Endodermal cell (in vitro differentiated cells): ENCODE data around the gene SNORC. TPM values are rescaled to one million over a fixed set of nuclear protein-coding genes. Genes with fewer than 3 reads are reported as not detected.
A peak's percentile ranks its signal among the peaks of the same experiment; 100 is the strongest.

ENCODE experiments used
- DNase-seq: peaks from one replicate; pipeline ENCODE4 v3.0.0-alpha.2; 2017
- H3K27ac ChIP-seq: 2 replicates; pipeline ENCODE4 v1.5.1; 2013; ENCODE audit warnings: mild to moderate bottlenecking, low read depth, low read length, moderate library complexity
- H3K27me3 ChIP-seq: 2 replicates; pipeline ENCODE4 v1.6.1; 2013; ENCODE audit warnings: mild to moderate bottlenecking, low read length, moderate library complexity; ENCODE audit not compliant: insufficient read depth, control insufficient read depth, poor library complexity, severe bottlenecking
- H3K36me3 ChIP-seq: 2 replicates; pipeline ENCODE4 v1.7.0; 2013; ENCODE audit warnings: mild to moderate bottlenecking, low read length, moderate library complexity; ENCODE audit not compliant: control insufficient read depth, insufficient read depth
- H3K4me1 ChIP-seq: one replicate; pipeline ENCODE4 v1.7.0; 2013; ENCODE audit warnings: low read length; ENCODE audit not compliant: control insufficient read depth, insufficient read depth
- H3K4me3 ChIP-seq: 2 replicates; pipeline ENCODE4 v1.5.1; 2013; ENCODE audit warnings: mild to moderate bottlenecking, low read length, moderate library complexity
- H3K9ac ChIP-seq: 2 replicates; pipeline ENCODE4 v1.6.1; 2013; ENCODE audit warnings: mild to moderate bottlenecking, low read length, moderate library complexity; ENCODE audit not compliant: poor library complexity, severe bottlenecking; ENCODE audit errors: extremely low read depth
- H3K9me3 ChIP-seq: 2 replicates; pipeline ENCODE4 v1.6.1; 2013; ENCODE audit warnings: mild to moderate bottlenecking, low read length, moderate library complexity; ENCODE audit not compliant: control insufficient read depth
- H3K27ac Mint-ChIP-seq: 2 replicates; pipeline ENCODE4 v1.8.0; 2020; ENCODE audit warnings: mixed read lengths
- H3K27me3 Mint-ChIP-seq: 2 replicates; pipeline ENCODE4 v1.8.0; 2021; ENCODE audit warnings: mild to moderate bottlenecking, mixed read lengths; ENCODE audit not compliant: insufficient read depth
- H3K36me3 Mint-ChIP-seq: 2 replicates; pipeline ENCODE4 v1.8.0; 2020; ENCODE audit warnings: low read depth, mixed read lengths
- H3K4me1 Mint-ChIP-seq: 2 replicates; pipeline ENCODE4 v1.8.0; 2020; ENCODE audit warnings: mixed read lengths
- H3K4me3 Mint-ChIP-seq: 2 replicates; pipeline ENCODE4 v1.8.0; 2020; ENCODE audit warnings: mild to moderate bottlenecking, moderate library complexity, mixed read lengths
- H3K9me3 Mint-ChIP-seq: 2 replicates; pipeline ENCODE4 v1.8.0; 2020; ENCODE audit warnings: mild to moderate bottlenecking, mixed read lengths
- CTCF ChIP-seq: fragments of 200-600 bp; sonication (generic); conservative IDR thresholded peaks from 2 replicates; pipeline ENCODE4 v1.5.0; 2021; ENCODE audit warnings: antibody characterized with exemption, mild to moderate bottlenecking
- WGBS, 2 experiments: methylation state at CpG; one replicate each; pipeline versions ENCODE4 v1.1.5 to v1.1.7; 2013; ENCODE audit warnings: missing lambda C conversion rate in 2 of 2, mixed read lengths in 1 of 2; ENCODE audit not compliant: insufficient coverage in 1 of 2, insufficient read length in 1 of 2; 5-methylcytosine and 5-hydroxymethylcytosine counted together
- total RNA-seq, 2 donors: library from RNA; stranded (reverse); fragmentation: NEBNext Ultra II Directional in 1 of 2; extraction: Animal tissue kit (Norgen Biotek cat#: 25700) in 1 of 2; gene quantifications; 2 replicates in 1 of 2; 3 replicates in 1 of 2; pipeline ENCODE4 v1.2.1, GENCODE V29; 2021

Gene SNORC
- total RNA-seq, 2 donors from 2014 or later: 3.6 to 5.0 TPM

DNA sequence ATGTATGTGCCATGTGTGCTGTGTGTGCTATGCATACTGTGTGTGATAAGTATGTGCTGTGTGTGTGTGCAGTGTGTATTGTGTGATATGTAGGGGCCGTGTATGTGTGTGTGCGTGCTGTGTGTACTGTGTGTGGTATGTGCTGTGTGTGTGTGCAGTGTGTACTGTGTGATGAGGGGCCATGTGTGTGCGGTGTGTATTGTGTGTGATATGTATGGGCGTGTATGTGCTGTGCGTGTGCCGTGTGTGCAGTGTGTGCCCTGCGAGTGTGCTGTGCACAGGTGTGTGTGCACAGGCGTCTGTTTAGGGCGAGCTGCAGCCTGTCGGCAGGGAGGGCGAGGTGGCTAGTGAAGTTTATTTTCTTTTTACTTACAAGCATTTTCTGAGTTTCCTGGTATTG, 16.1 kb downstream of the SNORC start:
- Histone ChIP-seq H3K36me3 (no peaks in the 10 kb centered on the region), H3K4me3 (no peak overlapping the region), H3K4me1 (no peaks in the 10 kb centered on the region), H3K27ac (no peak overlapping the region), H3K9me3 (no peaks in the 10 kb centered on the region), H3K27me3 (no peaks in the 10 kb centered on the region), H3K9ac (no peak overlapping the region)
- 60 to 90% methylated on average over 2 to 9 of the region's 11 CpGs for WGBS, 2 experiments
- H3K4me3 Mint-ChIP-seq: no peak overlapping the region
- H3K36me3 Mint-ChIP-seq: no peaks in the 10 kb centered on the region
- DNase-seq: no peak
- no peaks in the 10 kb centered on the region for H3K27me3 Mint-ChIP-seq
- no peak for TF ChIP-seq CTCF
- H3K9me3 Mint-ChIP-seq: no peaks in the 10 kb centered on the region
- H3K27ac Mint-ChIP-seq: no peak overlapping the region
- H3K4me1 Mint-ChIP-seq: peaks cover 9% of the 10 kb centered on the region

DNA sequence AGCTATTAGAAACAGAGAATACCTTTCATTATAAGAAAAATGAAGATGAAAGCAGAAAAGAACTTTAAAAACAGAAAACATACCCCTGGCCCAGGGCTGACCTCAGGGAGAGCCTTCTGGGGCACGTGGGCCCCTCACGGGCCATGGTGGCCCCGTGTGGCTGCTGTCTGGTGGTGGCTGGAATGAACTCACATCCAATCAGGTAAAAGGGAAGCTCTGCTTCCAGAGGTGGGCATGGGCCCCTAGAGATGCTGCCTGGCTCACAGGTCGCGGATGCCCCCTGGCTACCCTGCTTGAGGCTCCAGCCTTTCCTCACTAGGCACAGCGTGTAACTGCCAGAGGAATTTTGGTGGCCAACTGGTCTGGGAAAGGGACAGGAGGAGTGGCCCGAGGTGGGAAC, 16.6 kb downstream of the SNORC start:
- Mint-ChIP-seq H3K36me3 (no peaks in the 10 kb centered on the region), H3K4me1 (peaks cover 11% of the 10 kb centered on the region), H3K27me3 (no peaks in the 10 kb centered on the region), H3K9me3 (no peaks in the 10 kb centered on the region), H3K4me3 (no peak overlapping the region), H3K27ac (no peak overlapping the region)
- no peak overlapping the region for H3K27ac ChIP-seq
- no peaks in the 10 kb centered on the region for H3K4me1 ChIP-seq
- H3K9me3 ChIP-seq: no peaks in the 10 kb centered on the region
- TF ChIP-seq CTCF: no peak
- no peaks in the 10 kb centered on the region for H3K27me3 ChIP-seq
- DNase-seq: no peak
- no peak overlapping the region for H3K4me3 ChIP-seq
- H3K36me3 ChIP-seq: no peaks in the 10 kb centered on the region
- H3K9ac ChIP-seq: no peak overlapping the region
- 89 to 92% methylated on average over 4 to 7 of the region's 7 CpGs for WGBS, 2 experiments

GRCh38 chr2:232887171-232887850, 17.2 kb downstream of the SNORC start:
- no peaks in the 10 kb centered on the region for H3K36me3 ChIP-seq
- Mint-ChIP-seq H3K36me3 (no peaks in the 10 kb centered on the region), H3K27ac (no peak overlapping the region), H3K9me3 (no peaks in the 10 kb centered on the region), H3K27me3 (no peaks in the 10 kb centered on the region), H3K4me1 (peaks cover 11% of the 10 kb centered on the region), H3K4me3 (no peak overlapping the region)
- H3K9me3 ChIP-seq: no peaks in the 10 kb centered on the region
- H3K27ac ChIP-seq: no peak overlapping the region
- no peak overlapping the region for H3K9ac ChIP-seq
- no peak overlapping the region for H3K4me3 ChIP-seq
- peak; percentile 79 for DNase-seq
- no peaks in the 10 kb centered on the region for H3K4me1 ChIP-seq
- no peaks in the 10 kb centered on the region for H3K27me3 ChIP-seq
- TF ChIP-seq CTCF: peak; percentile 72
- 77 to 84% methylated on average over 14 to 15 of the region's 15 CpGs for WGBS, 2 experiments
